GM19328 (cell line): ENCODE results near the gene TMEM161B.
"Not testable (repeated sequence)": the region's sequence is repeated elsewhere in the genome, so short reads cannot be mapped to it uniquely, and the experiment has no call there.

Source experiments
- ATAC-seq: cut with Tn5 transposase; IDR thresholded peaks from one replicate; pipeline ENCODE4 v1.9.1; 2021; ENCODE audit warnings: mild to moderate bottlenecking, moderate library complexity; ENCODE audit not compliant: unreplicated experiment

Gene TMEM161B

GRCh38 chr5:88250010-88250409 is 18.6 kb downstream of the TMEM161B start:
- ATAC-seq: no peak

- no peak for ATAC-seq
Observed at GRCh38 chr5:88248743-88249540, 19.7 kb downstream of the TMEM161B start.

GRCh38 chr5:88248094-88248493 is 20.6 kb downstream of the TMEM161B start:
- ATAC-seq: no peak

- no peak for ATAC-seq
Observed at GRCh38 chr5:88245893-88246244, 22.8 kb downstream of the TMEM161B start.

GRCh38 chr5:88245241-88245892 is 23.3 kb downstream of the TMEM161B start:
- no peak for ATAC-seq

GRCh38 chr5:88244686-88245085 is 24.0 kb downstream of the TMEM161B start:
- no peak for ATAC-seq

GRCh38 chr5:88243493-88243892 is 25.2 kb downstream of the TMEM161B start:
- not testable (repeated sequence) for ATAC-seq

GRCh38 chr5:88238732-88239131 is 29.9 kb downstream of the TMEM161B start:
- ATAC-seq: no peak

- no peak for ATAC-seq
Observed at GRCh38 chr5:88236866-88237642, 31.6 kb downstream of the TMEM161B start.

GRCh38 chr5:88235828-88236227 is 32.8 kb downstream of the TMEM161B start:
- no peak for ATAC-seq

GRCh38 chr5:88235346-88235745 is 33.3 kb downstream of the TMEM161B start:
- ATAC-seq: no peak

- no peak for ATAC-seq
Observed at GRCh38 chr5:88230546-88231066, 38.0 kb downstream of the TMEM161B start.

GRCh38 chr5:88226881-88227450 is 41.7 kb downstream of the TMEM161B start:
- ATAC-seq: peak; percentile 65

GRCh38 chr5:88214655-88215054 is 54.0 kb downstream of the TMEM161B start:
- no peak for ATAC-seq

GRCh38 chr5:88207575-88207974 is 61.1 kb downstream of the TMEM161B start:
- ATAC-seq: no peak

- peak; percentile 98 for ATAC-seq
Observed at GRCh38 chr5:88203981-88204750, 64.5 kb downstream of the TMEM161B start.

- ATAC-seq: no peak
Observed at GRCh38 chr5:88195636-88196035, 73.0 kb downstream of the TMEM161B start.

GRCh38 chr5:88193896-88194295 is 74.7 kb downstream of the TMEM161B start:
- ATAC-seq: no peak

- ATAC-seq: no peak
Observed at GRCh38 chr5:88190106-88190834, 78.4 kb downstream of the TMEM161B start.

GRCh38 chr5:88189484-88189883 is 79.2 kb downstream of the TMEM161B start:
- not testable (repeated sequence) for ATAC-seq
